ENCODE measurements around the gene PLCD3. TPM values are rescaled to one million over a fixed set of nuclear protein-coding genes. Genes with fewer than 3 reads are reported as not detected.

PLCD3 gene
- total and polyA plus RNA-seq, 2 of the 8 experiments (the other 6 are each of a cell fraction or from before 2014, with no cell fraction given): 26.5 to 48.1 TPM

- TF ChIP-seq POLR2A (IDR thresholded peaks at IDR 0.05; ENCODE audit: control extremely low read depth in 1 of 2, low read depth in 2 of 2, low read length in 2 of 2) (0 out of 3 replicates have a peak, but pooled peaks of 1 of the 2 experiments have one; percentile 43), TEAD4 (IDR thresholded peaks at IDR 0.05; ENCODE audit: low read depth, low read length) (0 out of 2 replicates have a peak, but pooled peaks have one; percentile 24), YY1 (IDR thresholded peaks at IDR 0.05; ENCODE audit: low read depth, low read length) (0 out of 2 replicates have a peak, but pooled peaks have one; percentile 39), ZNF274 (IDR thresholded peaks at IDR 0.05; ENCODE audit: borderline replicate concordance, extremely low read depth, low read length) (no peak), SP4 (IDR thresholded peaks at IDR 0.05; ENCODE audit: low read length) (0 out of 2 replicates have a peak, but pooled peaks have one; percentile 62)
Observed at GRCh38 chr17:45135192-45135977, 3.1 kb upstream of the PLCD3 start, which contains the start of gene ACBD4 (continued).
